Endothelial cell (in vitro differentiated cells): Measurements from ENCODE around the gene MORN4. TPM values are rescaled to one million over a fixed set of nuclear protein-coding genes. Genes with fewer than 3 reads are reported as not detected.
A peak's percentile ranks its signal among the peaks of the same experiment; 100 is the strongest.

Experiments
- DNase-seq: peaks from one replicate; pipeline ENCODE4 v3.0.0; 2021; ENCODE audit warnings: low spot score
- H3K27ac Mint-ChIP-seq: one replicate; pipeline ENCODE4 v1.8.0; 2021; ENCODE audit warnings: mixed read lengths, inconsistent platforms; ENCODE audit not compliant: unreplicated experiment
- H3K27me3 Mint-ChIP-seq: one replicate; pipeline ENCODE4 v1.8.0; 2021; ENCODE audit warnings: mild to moderate bottlenecking, moderate library complexity, mixed read lengths, inconsistent platforms; ENCODE audit not compliant: unreplicated experiment
- H3K36me3 Mint-ChIP-seq: one replicate; pipeline ENCODE4 v1.8.0; 2021; ENCODE audit warnings: mild to moderate bottlenecking, low read depth, mixed read lengths, inconsistent platforms; ENCODE audit not compliant: unreplicated experiment
- H3K4me1 Mint-ChIP-seq: one replicate; pipeline ENCODE4 v1.8.0; 2021; ENCODE audit warnings: mild to moderate bottlenecking, mixed read lengths, inconsistent platforms; ENCODE audit not compliant: unreplicated experiment
- H3K4me3 Mint-ChIP-seq: one replicate; pipeline ENCODE4 v1.8.0; 2021; ENCODE audit warnings: mild to moderate bottlenecking, mixed read lengths, inconsistent platforms; ENCODE audit not compliant: unreplicated experiment
- H3K9me3 Mint-ChIP-seq: one replicate; pipeline ENCODE4 v1.8.0; 2021; ENCODE audit warnings: mixed read lengths, inconsistent platforms; ENCODE audit not compliant: unreplicated experiment
- total RNA-seq: library from RNA; stranded (reverse); fragmentation: NEBNext Ultra II Directional; extraction: Animal tissue kit (Norgen Biotek cat#: 25700); gene quantifications from one replicate; pipeline ENCODE4 v1.2.1, GENCODE V29; 2021; ENCODE audit not compliant: unreplicated experiment
- TF ChIP-seq, protein P1 (sequence below): fragments of 200-600 bp; sonication (generic); IDR thresholded peaks from one replicate; pipeline ENCODE4 v1.5.0; 2021; ENCODE audit warnings: antibody characterized with exemption; ENCODE audit not compliant: unreplicated experiment

MORN4 gene
- total RNA-seq, 1 donor from 2014 or later = 10.9 TPM

- Mint-ChIP-seq H3K27ac (peak overlapping the region; percentile 9), H3K4me3 (no peak overlapping the region), H3K9me3 (no peaks in the 10 kb centered on the region), H3K27me3 (peaks cover 6% of the 10 kb centered on the region), H3K4me1 (peaks cover 3% of the 10 kb centered on the region), H3K36me3 (peaks cover 7% of the 10 kb centered on the region)
- TF ChIP-seq, protein P1, sequence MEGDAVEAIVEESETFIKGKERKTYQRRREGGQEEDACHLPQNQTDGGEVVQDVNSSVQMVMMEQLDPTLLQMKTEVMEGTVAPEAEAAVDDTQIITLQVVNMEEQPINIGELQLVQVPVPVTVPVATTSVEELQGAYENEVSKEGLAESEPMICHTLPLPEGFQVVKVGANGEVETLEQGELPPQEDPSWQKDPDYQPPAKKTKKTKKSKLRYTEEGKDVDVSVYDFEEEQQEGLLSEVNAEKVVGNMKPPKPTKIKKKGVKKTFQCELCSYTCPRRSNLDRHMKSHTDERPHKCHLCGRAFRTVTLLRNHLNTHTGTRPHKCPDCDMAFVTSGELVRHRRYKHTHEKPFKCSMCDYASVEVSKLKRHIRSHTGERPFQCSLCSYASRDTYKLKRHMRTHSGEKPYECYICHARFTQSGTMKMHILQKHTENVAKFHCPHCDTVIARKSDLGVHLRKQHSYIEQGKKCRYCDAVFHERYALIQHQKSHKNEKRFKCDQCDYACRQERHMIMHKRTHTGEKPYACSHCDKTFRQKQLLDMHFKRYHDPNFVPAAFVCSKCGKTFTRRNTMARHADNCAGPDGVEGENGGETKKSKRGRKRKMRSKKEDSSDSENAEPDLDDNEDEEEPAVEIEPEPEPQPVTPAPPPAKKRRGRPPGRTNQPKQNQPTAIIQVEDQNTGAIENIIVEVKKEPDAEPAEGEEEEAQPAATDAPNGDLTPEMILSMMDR = no peak
- DNase-seq = no peak
Observed at GRCh38 chr10:97574374-97575126, 58.8 kb downstream of the MORN4 start.

DNA sequence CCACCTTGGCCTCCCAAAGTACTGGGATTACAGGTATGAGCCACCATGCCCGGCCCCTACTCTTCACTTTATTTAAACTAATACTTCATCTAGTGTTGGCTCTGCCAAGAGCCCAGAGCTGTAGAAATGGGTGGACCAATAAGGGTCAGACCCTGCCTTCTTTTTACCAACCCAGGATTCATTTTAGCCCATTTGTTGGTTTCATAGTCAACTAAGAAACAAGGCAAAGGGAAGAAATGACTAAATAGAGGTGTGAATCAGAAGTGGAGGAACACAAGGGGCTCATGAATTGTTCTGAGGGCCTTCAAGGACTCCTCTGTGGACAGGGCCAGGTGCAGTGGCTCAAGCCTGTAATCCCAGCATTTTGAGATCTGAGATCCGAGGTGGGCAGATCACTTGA is 59.6 kb downstream of the MORN4 start:
- no peak overlapping the region for H3K4me3 Mint-ChIP-seq
- H3K36me3 Mint-ChIP-seq = peaks cover 10% of the 10 kb centered on the region
- H3K27me3 Mint-ChIP-seq = peaks cover 6% of the 10 kb centered on the region
- H3K4me1 Mint-ChIP-seq = peaks cover 3% of the 10 kb centered on the region
- DNase-seq = no peak
- no peak overlapping the region for H3K27ac Mint-ChIP-seq
- TF ChIP-seq, protein P1 = no peak
- no peaks in the 10 kb centered on the region for H3K9me3 Mint-ChIP-seq

DNA sequence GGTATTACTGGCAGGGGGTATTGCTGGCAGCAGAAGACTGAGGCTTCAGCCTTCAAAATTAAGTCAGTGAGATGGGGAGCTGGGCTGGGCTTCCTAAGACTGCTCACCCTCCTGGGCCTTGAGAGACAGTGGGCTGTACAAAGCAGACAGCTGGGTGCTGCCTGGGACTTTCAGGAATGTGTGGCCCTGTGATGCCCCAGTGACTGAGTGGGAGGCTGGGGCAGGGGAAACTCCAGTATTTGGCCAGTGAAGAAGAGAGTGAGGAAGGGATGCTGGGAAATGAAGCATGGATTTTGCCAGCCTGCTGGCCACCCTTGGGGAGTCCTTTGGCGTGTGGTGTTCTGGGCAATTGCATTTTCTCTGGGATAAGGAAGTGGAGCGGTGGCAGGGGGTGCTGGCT is 60.3 kb downstream of the MORN4 start:
- H3K4me3 Mint-ChIP-seq = no peak overlapping the region
- H3K36me3 Mint-ChIP-seq = peaks cover 10% of the 10 kb centered on the region
- no peaks in the 10 kb centered on the region for H3K9me3 Mint-ChIP-seq
- DNase-seq = no peak
- peaks cover 3% of the 10 kb centered on the region for H3K4me1 Mint-ChIP-seq
- no peak overlapping the region for H3K27ac Mint-ChIP-seq
- H3K27me3 Mint-ChIP-seq = peaks cover 6% of the 10 kb centered on the region
- TF ChIP-seq, protein P1 = no peak

DNA sequence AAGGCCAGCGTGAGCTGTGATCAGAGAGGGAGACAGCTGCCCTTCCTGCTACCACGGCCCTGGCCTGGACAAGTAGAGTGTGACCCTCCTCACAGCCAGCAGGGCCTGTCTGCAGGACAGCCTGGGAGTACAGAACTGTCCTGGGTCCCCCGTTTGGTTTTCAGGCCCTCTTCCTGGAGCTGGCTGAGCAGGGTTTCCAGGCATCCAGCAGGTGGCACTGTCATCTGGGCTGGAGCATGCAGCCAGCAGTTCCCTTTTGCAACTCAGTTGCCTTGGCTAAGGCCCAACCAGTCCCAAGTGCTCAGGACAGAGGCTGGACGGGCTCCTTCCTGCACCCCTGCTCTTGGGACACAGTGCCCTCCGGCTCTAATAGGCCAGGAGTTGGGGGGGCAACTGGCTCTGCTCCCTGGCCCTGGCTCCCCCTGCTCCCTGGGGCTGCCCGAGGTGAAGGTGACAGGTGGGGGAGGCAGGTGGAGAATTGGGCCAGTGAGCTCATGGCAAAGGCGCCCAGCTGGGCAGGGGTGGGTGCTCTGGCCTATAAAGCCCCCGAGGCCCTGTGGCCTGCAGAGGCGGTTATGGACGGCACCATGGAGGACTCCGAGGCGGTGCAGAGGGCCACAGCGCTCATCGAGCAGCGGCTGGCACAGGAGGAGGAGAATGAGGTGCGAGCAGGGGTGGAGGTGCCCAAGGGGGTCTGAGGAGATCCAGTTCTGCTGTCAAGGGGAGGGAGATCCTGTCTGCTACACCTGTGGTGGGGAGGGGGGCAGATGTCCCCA is 60.9 kb downstream of the MORN4 start, which contains the start of gene ANKRD2:
Gene ANKRD2, plus strand, starts transcription at position 566 of the 776 bp plus-strand sequence. Its CDS starts 10 bp downstream, at position 576.
- TF ChIP-seq, protein P1 = peak; percentile 63
- H3K27me3 Mint-ChIP-seq = peaks cover 6% of the 10 kb centered on the region
- no peak within 1 kb of the TSS for H3K4me3 Mint-ChIP-seq

More for the DNA sequence above, 60.9 kb downstream of the MORN4 start, which contains the start of gene ANKRD2:
- Mint-ChIP-seq H3K9me3 (no peaks in the 10 kb centered on the region), H3K36me3 (peaks cover 10% of the 10 kb centered on the region), H3K27ac (no peak within 1 kb of the TSS), H3K4me1 (peaks cover 3% of the 10 kb centered on the region)
- peak; percentile 77 for DNase-seq
